Right lobe of liver (tissue), 4 donors: Measurements from ENCODE around the gene MRPL49.

ENCODE experiments used
- POLR2A ChIP-seq: fragments of 450-650 bp; IDR thresholded peaks from one replicate; pipeline ENCODE4 v1.6.1; 2017; ENCODE audit warnings: antibody characterized with exemption, mild to moderate bottlenecking
- TF ChIP-seq, protein P1 (sequence below), 4 donors: fragments of 200-600 bp in 3 of 4; fragments of 450-650 bp in 1 of 4; IDR thresholded peaks; one replicate each; pipeline versions ENCODE4 v1.5.1 to v1.8.0; 2016 to 2022; ENCODE audit warnings: antibody characterized with exemption in 4 of 4, mild to moderate bottlenecking in 2 of 4
- donor health status: DM: no; HTN: no; CAD: no.
- donor health status: DM: no; HTN: no; CAD: no.
- donor health status: DM: no; HTN: yes; CAD: no.

DNA sequence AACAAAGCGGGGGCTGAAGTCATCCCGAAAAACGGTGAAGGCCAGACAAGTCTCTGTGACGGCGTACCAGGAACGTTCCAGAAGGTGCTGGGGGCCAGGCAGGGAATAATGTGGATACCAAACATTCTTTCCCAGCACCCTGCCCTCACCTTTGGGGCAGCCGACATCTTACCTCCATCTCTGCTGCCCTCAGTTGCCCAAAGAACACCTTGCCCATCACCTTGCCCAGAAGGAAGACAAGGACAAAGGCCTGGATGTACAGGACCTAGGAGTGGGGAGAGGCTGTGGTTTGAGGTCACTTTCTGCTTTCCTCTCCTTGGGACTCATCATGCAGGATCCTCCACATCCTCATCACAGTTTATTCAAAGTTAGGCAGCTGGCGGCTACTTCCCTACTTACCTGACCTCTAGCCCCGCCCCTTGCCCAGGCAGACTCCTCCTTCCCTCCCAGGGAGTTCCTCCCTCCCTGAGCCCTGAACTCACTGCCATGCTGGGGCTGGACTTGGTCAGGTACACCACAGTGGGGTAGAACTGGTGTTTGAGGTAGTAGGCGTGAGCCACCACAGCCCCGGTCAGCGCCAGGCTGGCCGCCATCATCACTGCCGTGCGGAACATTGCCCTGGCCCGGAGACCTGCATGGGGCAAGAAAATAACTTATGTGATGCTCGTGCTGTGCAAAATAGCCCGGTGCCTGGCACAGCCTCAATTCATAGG is 11.0 kb downstream of the MRPL49 start:
- TF ChIP-seq POLR2A, result peak; percentile 50
- TF ChIP-seq, protein P1, sequence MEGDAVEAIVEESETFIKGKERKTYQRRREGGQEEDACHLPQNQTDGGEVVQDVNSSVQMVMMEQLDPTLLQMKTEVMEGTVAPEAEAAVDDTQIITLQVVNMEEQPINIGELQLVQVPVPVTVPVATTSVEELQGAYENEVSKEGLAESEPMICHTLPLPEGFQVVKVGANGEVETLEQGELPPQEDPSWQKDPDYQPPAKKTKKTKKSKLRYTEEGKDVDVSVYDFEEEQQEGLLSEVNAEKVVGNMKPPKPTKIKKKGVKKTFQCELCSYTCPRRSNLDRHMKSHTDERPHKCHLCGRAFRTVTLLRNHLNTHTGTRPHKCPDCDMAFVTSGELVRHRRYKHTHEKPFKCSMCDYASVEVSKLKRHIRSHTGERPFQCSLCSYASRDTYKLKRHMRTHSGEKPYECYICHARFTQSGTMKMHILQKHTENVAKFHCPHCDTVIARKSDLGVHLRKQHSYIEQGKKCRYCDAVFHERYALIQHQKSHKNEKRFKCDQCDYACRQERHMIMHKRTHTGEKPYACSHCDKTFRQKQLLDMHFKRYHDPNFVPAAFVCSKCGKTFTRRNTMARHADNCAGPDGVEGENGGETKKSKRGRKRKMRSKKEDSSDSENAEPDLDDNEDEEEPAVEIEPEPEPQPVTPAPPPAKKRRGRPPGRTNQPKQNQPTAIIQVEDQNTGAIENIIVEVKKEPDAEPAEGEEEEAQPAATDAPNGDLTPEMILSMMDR (IDR thresholded peaks at IDR 0.05), result no peak
